ENCODE results near the gene CDON. TPM values are rescaled to one million over a fixed set of nuclear protein-coding genes. Genes with fewer than 3 reads are reported as not detected.

The CDON gene
- total RNA-seq, 6 donors from 2014 or later: 4.0 to 24.2 (median 13.5) TPM

- Histone ChIP-seq H3K4me3 (no peak overlapping the region), H3K4me1 (peaks cover 0 to 8% (median 0%) of the 10 kb centered on the region in 4 donors), H3K9me3 (no peaks in the 10 kb centered on the region), H3K36me3 (no peaks in the 10 kb centered on the region), H3K27ac (no peak overlapping the region), H3K27me3 (no peaks in the 10 kb centered on the region)
- no peak for DNase-seq
- 92 to 94% methylated on average over 5 of the region's 5 CpGs for WGBS, 2 donors
- TF ChIP-seq POLR2A (IDR thresholded peaks at IDR 0.05) (no peak), EP300 (IDR thresholded peaks at IDR 0.05) (no peak), POLR2AphosphoS5 (IDR thresholded peaks at IDR 0.05) (no peak)
- TF ChIP-seq, protein P1, sequence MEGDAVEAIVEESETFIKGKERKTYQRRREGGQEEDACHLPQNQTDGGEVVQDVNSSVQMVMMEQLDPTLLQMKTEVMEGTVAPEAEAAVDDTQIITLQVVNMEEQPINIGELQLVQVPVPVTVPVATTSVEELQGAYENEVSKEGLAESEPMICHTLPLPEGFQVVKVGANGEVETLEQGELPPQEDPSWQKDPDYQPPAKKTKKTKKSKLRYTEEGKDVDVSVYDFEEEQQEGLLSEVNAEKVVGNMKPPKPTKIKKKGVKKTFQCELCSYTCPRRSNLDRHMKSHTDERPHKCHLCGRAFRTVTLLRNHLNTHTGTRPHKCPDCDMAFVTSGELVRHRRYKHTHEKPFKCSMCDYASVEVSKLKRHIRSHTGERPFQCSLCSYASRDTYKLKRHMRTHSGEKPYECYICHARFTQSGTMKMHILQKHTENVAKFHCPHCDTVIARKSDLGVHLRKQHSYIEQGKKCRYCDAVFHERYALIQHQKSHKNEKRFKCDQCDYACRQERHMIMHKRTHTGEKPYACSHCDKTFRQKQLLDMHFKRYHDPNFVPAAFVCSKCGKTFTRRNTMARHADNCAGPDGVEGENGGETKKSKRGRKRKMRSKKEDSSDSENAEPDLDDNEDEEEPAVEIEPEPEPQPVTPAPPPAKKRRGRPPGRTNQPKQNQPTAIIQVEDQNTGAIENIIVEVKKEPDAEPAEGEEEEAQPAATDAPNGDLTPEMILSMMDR (IDR thresholded peaks at IDR 0.05): no peak
- no peak for ATAC-seq (ENCODE audit: low FRiP score in 2 of 2)
Observed at GRCh38 chr11:125938418-125938817, 124.2 kb downstream of the CDON start.

DNA sequence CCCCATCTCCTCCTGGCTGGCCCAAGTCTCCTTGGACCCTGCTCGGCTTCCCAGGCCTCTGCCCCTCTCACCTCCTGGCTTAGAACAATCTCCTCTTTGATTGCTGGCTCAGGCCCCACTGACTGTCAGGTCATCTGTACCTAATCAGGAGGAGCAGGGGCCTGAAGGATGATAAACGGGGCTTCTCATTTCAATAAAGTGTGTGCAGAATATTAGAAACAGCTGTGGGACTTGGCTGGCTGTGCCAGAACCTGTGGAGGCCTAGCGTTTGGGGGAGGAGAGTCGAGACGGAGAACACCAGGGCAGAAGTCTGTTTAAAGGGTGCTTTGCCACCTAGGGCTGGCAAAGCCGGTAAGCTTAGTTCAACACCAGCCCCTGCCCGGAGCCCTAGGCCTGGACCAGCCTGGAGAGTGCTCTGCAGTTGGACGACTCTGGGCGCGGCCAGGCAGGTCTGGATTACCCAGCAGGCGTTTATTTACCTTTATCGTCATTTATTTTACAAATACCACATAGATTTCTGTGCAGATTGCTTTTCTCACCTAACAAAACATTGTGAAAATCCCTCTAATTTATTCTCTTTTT lies 127.0 kb downstream of the CDON start:
- no peak overlapping the region for H3K27ac ChIP-seq
- TF ChIP-seq EP300 (IDR thresholded peaks at IDR 0.05) (no peak), POLR2AphosphoS5 (IDR thresholded peaks at IDR 0.05) (no peak), POLR2A (IDR thresholded peaks at IDR 0.05) (no peak)
- TF ChIP-seq, protein P1 (IDR thresholded peaks at IDR 0.05): no peak
- no peak for DNase-seq

GRCh38 chr11:125935056-125935455 lies 127.6 kb downstream of the CDON start:
- no peak overlapping the region for H3K4me3 ChIP-seq
- 94 to 98% methylated on average over 2 of the region's 2 CpGs for WGBS, 2 donors
- H3K4me1 ChIP-seq: no peaks in the 10 kb centered on the region
- DNase-seq (no peak), ATAC-seq (ENCODE audit: low FRiP score in 2 of 2) (no peak)
- no peak for TF ChIP-seq POLR2AphosphoS5 (IDR thresholded peaks at IDR 0.05)
- TF ChIP-seq, protein P1 (IDR thresholded peaks at IDR 0.05): no peak
- no peak for TF ChIP-seq EP300 (IDR thresholded peaks at IDR 0.05)
- TF ChIP-seq POLR2A (IDR thresholded peaks at IDR 0.05): no peak
- no peaks in the 10 kb centered on the region for H3K36me3 ChIP-seq
- H3K27ac ChIP-seq: no peak overlapping the region
- no peaks in the 10 kb centered on the region for H3K27me3 ChIP-seq
- no peaks in the 10 kb centered on the region for H3K9me3 ChIP-seq

More for the DNA sequence above, 127.0 kb downstream of the CDON start:
- H3K36me3 ChIP-seq: no peaks in the 10 kb centered on the region
- H3K9me3 ChIP-seq: no peaks in the 10 kb centered on the region
- ATAC-seq (ENCODE audit: low FRiP score in 2 of 2): no peak
- no peaks in the 10 kb centered on the region for H3K27me3 ChIP-seq
- no peaks in the 10 kb centered on the region for H3K4me1 ChIP-seq
- H3K4me3 ChIP-seq: no peak overlapping the region
- 70 to 72% methylated on average over 12 of the region's 12 CpGs for WGBS, 2 donors

GRCh38 chr11:125934473-125934872 lies 128.2 kb downstream of the CDON start:
- Histone ChIP-seq H3K27ac (no peak overlapping the region), H3K4me1 (no peaks in the 10 kb centered on the region), H3K27me3 (no peaks in the 10 kb centered on the region), H3K36me3 (no peaks in the 10 kb centered on the region), H3K9me3 (no peaks in the 10 kb centered on the region), H3K4me3 (no peak overlapping the region)
- DNase-seq: no peak
- WGBS, 2 donors: 94 to 95% methylated on average over 8 of the region's 8 CpGs
- ATAC-seq (ENCODE audit: low FRiP score in 2 of 2): no peak
- TF ChIP-seq POLR2AphosphoS5 (IDR thresholded peaks at IDR 0.05): no peak
- no peak for TF ChIP-seq EP300 (IDR thresholded peaks at IDR 0.05)

DNA sequence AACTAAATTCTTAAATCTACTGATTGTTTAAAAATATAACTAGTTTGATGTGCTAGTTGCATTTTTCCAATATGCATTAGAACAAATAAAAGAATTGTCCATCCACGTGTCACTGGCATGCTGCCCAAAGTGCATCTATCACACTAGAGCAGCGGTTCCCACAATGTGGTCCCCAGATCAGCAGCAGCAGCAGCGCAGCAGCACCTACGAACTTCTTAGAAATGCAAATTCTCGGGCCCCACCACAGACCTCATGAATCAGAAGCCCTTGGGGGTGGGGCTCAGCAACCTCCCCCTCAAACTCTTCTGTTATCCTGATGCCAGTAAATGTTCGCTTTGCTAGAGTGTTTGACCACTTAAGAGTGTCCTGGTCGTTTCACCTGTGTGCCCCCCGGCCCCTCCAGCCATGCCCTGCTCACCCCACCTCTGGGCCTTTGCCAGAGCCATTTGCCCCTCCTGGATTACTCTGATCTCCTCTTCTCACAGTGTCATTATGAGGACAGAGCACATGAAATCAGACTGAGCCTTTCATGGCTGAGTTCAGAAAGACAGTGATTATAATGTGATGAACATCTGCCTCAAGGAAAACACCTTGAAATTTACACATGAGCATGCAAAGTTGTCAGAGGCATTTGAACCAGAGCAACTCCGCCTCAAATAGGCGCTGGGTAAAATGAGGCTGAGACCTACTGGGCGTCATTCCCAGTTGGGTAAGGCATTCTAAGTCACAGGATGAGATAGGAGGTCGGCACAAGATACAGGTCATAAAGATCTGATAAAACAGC lies 129.4 kb downstream of the CDON start:
- no peak for ATAC-seq (ENCODE audit: low FRiP score in 2 of 2)
- 64 to 65% methylated on average over 12 of the region's 12 CpGs for WGBS, 2 donors

More for the DNA sequence above, 129.4 kb downstream of the CDON start:
- Histone ChIP-seq H3K9me3 (no peaks in the 10 kb centered on the region), H3K27me3 (no peaks in the 10 kb centered on the region), H3K27ac (no peak overlapping the region), H3K36me3 (no peaks in the 10 kb centered on the region), H3K4me3 (no peak overlapping the region), H3K4me1 (no peaks in the 10 kb centered on the region)
- TF ChIP-seq POLR2A (IDR thresholded peaks at IDR 0.05) (no peak), EP300 (IDR thresholded peaks at IDR 0.05) (no peak), POLR2AphosphoS5 (IDR thresholded peaks at IDR 0.05) (no peak)
- TF ChIP-seq, protein P1 (IDR thresholded peaks at IDR 0.05): no peak
- no peak for DNase-seq
